Activated naive CD4-positive, alpha-beta T cell treated with anti-CD3 and anti-CD28 coated beads, Interleukin-2, amount 50 U/mL, for 72 hours (primary cell): ENCODE data around the gene DNAH10. TPM values are rescaled to one million over a fixed set of nuclear protein-coding genes. Genes with fewer than 3 reads are reported as not detected.
"Not testable (repeated sequence)": the region's sequence is repeated elsewhere in the genome, so short reads cannot be mapped to it uniquely, and the experiment has no call there.

Source experiments
- ATAC-seq, 2 donors: fragments of 150-1000 bp; cut with Tn5 transposase; 2 replicates each; pipeline ENCODE4 v1.10.0; 2021; ENCODE audit warnings: mild to moderate bottlenecking in 2 of 2, moderate library complexity in 2 of 2
- DNase-seq, 2 donors: peaks; one replicate each; pipeline ENCODE4 v3.0.0; 2021 to 2022; ENCODE audit warnings: low spot score in 2 of 2
- H3K27ac Mint-ChIP-seq, 2 donors: one replicate each; pipeline ENCODE4 v1.8.0; 2022; ENCODE audit warnings: mild to moderate bottlenecking in 2 of 2, mixed read lengths in 2 of 2
- H3K36me3 Mint-ChIP-seq, 2 donors: one replicate each; pipeline ENCODE4 v1.8.0; 2022; ENCODE audit warnings: mixed read lengths in 2 of 2
- H3K9me3 Mint-ChIP-seq, 2 donors: one replicate each; pipeline ENCODE4 v1.8.0; 2022; ENCODE audit warnings: mixed read lengths in 2 of 2
- total RNA-seq, 2 donors: library from RNA; stranded (reverse); gene quantifications; one replicate each; pipeline ENCODE4 v1.2.3, GENCODE V29; 2022

The DNAH10 gene
- total RNA-seq, 2 donors from 2014 or later, result 0.27 to 1.0 TPM

DNA sequence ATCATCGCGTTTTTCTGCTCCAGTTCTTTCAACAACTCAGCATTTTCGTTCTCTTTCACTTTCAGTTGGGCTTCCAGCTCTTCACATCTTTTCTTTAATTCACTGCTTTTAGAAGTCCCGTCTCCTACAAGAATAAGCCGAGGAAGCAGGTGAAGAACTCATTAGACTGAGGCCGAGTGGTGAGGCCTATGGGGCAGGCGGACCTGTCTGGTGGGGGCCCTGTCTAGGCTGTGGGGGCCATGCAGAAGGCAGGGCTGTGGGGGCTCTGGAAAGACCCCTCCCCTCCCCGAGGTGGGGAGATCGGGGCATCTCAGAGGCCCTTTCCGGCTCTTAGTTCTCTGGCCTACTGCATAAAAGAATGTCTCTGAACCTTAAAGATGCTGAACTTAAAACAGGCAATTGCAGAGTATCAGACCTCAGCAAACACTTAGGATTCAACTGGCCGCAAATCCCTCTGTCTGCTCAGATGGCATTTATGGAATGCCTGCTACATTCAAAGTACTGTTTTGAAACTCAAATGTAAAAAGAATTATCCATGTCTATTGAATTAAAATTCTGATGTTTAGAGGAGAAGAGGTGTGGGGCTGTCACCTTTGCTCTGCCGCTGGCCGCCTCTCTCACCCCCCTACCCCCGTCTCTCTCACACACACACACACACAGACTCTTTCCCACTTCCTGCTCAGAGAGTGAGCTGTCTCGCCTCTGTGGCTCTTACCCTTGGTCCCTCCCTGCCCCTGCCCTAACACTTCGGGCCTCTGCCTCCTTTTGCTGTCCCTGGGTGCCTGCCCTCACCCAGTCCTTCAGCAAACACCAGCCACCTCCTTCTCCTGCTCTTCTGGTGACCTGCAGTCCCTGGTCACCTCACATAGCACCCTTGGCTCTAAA lies 175.8 kb downstream of the DNAH10 start:
- Mint-ChIP-seq H3K9me3 (no peaks in the 10 kb centered on the region), H3K27ac (peak overlapping the region; percentile 85 to 92), H3K36me3 (peaks cover 8 to 16% of the 10 kb centered on the region in 2 donors)
- ATAC-seq, result peak; percentile 93 to 99
- peak; percentile 38 to 63 for DNase-seq

DNA sequence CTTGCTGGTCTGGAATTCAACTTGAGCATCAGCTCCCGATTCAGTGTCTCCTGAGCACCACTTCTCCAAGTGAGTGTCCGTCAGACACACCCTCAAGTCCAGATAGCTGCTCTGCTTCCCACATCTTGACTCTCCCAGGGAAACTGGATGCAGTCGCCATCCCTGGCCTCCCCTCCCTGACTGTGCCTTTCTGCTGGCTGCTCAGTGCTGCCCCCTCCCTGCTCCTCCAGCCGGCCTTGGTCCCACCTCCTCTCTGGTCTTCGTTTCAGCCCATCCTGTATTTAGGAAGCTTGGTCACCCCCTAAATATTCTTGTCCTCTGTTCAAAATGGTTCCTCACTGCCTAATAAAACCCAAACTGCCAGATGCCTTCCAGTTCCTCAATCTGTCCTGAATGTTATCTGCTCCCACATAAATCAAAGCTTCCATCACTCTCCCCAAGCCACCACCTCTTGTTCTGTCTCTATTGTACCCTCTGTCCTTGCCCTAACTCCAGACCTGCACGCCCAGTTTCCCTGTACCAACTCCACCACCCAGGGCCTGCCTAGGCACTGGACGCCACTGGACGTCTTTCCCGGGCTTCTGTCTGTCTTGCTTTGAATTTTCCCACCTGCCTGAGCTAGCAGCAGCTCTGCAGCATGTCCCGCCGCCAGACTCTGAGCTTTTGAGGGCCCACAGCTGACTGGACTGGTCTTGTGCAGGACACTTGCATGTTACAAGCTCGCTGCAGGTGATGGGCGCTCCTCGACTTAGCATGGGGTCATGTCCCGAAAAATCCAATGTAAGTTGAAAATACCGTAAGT lies 176.8 kb downstream of the DNAH10 start:
- Mint-ChIP-seq H3K36me3 (peaks cover 8 to 16% of the 10 kb centered on the region in 2 donors), H3K9me3 (no peaks in the 10 kb centered on the region), H3K27ac (peak overlapping the region; percentile 85 to 92)
- peak in 1 of 2 donors; percentile 26 for ATAC-seq
- peak in 1 of 2 donors; percentile 37 for DNase-seq

DNA sequence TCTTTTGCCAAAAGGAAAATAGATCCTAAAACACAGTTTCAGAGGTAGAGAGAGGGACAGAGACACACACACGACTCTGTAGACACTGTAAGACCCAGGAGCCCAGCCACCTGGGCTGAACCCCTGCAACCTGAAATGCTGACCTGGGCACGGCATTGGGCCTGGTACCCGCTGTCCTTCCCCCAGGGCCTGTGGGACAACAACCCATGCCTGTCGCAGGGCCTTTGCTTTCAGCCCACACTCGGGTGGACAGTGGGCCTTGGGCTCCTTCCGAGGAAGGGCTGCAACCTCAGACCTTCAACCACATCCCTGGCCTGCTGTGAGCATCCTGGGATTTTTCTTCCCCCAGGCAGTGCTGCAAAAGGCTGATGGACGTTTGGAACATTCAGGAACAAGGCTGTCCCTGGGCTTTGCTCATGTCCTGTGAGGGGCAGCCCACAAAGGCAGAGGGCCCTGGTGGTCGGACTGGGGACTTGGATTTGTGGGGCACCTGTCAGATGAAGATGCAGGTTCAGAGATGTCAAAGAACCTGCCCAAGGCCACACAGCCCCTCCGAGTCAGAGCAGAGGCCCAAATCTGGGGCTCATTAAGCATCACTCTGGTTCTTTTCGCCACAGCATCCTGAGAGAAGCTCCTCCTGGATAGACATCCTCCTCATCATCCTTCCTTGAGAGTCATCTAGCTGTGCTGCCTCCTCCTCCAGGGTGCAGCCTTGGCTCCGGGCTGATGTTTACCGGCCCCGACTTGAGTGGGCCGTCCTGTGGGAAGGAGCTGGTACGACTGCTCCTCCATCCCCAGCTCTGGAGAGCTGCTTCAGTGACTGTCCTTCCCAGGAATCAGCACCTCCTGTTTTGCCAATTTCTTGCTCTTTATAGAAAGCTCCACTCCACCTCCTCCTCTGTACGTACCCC lies 177.9 kb downstream of the DNAH10 start:
- DNase-seq, result peak in 1 of 2 donors; percentile 53
- peaks cover 8 to 16% of the 10 kb centered on the region in 2 donors for H3K36me3 Mint-ChIP-seq
- no peak overlapping the region for H3K27ac Mint-ChIP-seq
- no peak for ATAC-seq
- no peaks in the 10 kb centered on the region for H3K9me3 Mint-ChIP-seq

DNA sequence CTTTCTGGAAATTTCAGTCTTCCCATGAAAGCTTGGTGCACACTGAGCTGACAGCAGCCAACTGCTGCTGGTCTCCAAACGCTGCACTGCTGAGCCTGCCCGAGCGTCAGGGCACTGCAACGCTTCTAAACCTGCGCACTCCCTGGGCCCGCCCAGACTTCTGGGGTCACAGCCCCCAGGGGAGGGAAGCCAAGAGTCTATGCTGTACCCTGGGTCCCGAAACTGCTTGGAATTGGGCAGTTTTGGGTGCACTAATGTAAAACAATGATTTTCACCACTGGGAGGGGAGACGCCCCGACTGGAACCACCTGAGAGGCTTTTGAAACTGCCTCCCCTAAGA lies 178.5 kb downstream of the DNAH10 start:
- H3K36me3 Mint-ChIP-seq, result peaks cover 8 to 16% of the 10 kb centered on the region in 2 donors
- peak in 1 of 2 donors; percentile 38 for DNase-seq
- H3K9me3 Mint-ChIP-seq, result no peaks in the 10 kb centered on the region
- H3K27ac Mint-ChIP-seq, result no peak overlapping the region
- no peak for ATAC-seq

DNA sequence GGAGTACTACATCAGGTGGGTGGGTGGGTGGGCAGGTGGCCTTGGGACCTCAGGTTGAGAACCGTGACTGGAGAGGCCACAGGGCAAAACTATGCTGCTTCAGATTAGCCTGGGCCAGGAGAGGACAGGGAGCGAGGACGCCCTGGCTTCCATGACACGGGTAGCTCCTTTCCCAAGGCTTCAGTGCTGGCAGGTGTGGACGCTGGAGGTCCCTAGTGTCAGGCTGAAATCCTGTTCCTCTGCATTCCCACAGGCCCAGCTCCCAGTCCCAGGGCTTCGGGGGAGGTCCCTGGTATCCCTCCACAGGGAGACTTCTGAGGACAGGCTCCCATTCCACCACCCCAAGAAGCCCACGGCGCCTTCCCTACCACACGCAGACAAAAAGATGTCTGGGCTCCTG lies 178.9 kb downstream of the DNAH10 start:
- H3K36me3 Mint-ChIP-seq, result peaks cover 8 to 16% of the 10 kb centered on the region in 2 donors
- no peak for ATAC-seq

DNA sequence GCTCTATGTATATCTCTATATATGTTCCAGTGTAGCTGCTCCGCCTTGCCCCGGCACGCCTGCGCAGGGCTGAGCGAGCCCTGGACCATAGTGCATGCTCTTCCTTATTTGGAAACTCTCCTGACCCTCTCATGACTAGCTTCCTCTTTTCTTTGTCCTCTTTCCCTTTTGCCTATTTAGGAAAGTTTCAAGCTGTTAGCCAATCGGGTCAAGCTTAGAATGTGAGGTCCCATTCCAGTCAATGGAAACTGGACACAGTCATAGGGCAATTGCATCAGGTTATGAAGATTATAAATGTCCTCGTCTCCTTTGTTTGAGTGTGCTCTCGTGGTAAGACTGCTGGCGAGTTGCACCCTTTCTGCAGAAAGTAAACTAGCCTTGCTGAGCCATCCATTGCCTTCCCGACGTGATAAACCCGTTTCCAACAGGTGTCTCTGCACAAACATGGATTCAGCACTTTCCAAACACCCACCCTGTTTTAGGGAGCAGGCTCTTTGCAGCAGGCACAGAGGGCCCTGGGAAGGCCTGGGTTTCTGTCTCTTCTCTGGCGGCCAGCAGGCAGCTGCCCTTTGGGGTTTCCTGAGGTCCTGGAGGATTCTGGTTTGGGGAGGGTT lies 179.6 kb downstream of the DNAH10 start:
- H3K36me3 Mint-ChIP-seq, result peaks cover 8 to 16% of the 10 kb centered on the region in 2 donors
- peak in 1 of 2 donors; percentile 31 for DNase-seq
- no peak for ATAC-seq
- H3K27ac Mint-ChIP-seq, result no peak overlapping the region
- H3K9me3 Mint-ChIP-seq, result no peaks in the 10 kb centered on the region

More for the DNA sequence above, 178.9 kb downstream of the DNAH10 start:
- DNase-seq, result peak in 1 of 2 donors; percentile 26
- H3K27ac Mint-ChIP-seq, result no peak overlapping the region
- no peaks in the 10 kb centered on the region for H3K9me3 Mint-ChIP-seq

DNA sequence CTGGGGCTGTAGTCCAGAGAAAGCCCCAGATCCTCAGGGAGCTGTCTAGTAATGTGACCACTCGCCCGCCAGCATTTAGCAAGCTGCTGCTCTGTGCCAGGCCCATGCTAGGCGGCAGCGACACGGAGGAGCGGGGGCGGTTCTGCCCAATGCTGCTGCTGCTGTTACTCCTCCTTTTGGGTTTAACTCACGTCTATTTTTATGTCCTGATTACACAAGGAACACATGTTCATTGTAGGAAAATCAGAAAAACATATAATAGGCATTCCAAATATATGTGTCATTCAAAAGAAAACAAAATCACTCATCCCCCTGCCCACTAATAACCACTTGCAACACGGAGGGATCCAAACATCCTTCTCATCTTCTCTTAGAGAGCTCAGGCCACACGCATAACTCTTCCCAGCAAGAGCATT lies 180.1 kb downstream of the DNAH10 start:
- Mint-ChIP-seq H3K36me3 (peaks cover 8 to 16% of the 10 kb centered on the region in 2 donors), H3K27ac (no peak overlapping the region), H3K9me3 (no peaks in the 10 kb centered on the region)
- ATAC-seq (no peak), DNase-seq (no peak)

DNA sequence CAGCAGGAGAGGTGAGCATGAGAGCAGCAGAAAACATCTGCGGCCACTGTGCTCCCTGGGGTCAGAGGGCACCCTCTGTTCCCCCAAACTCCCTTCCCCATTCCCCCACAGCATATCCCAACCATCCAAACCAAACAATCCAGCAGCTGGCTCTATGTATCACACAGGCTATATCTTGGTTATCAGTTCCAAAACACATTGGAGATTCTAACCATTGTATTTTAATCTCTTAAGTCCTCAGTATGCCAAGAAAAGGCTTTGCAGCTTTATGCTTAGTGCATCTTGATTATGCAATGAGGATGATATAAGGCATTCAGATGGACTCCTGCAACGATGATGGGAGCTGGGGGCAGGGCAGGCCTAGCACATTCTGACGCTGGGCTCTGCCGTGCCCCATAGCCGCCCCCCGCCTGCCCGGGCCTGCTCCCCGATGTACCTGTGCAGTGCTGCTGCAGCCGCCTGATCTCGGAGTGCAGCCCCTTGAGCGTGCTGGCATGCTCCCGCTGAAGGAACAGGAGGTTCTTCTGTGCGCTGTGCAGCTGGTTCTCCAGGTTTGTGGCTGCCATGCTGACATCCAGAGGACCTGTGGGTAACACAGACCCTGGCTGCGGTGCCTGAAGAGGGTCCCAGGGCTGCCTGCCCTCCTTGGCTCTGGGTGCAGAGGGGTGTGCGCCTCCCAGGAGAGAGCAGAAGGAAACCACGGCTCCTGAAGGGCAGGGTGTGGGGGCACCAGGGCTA lies 181.0 kb downstream of the DNAH10 start:
- H3K9me3 Mint-ChIP-seq, result no peaks in the 10 kb centered on the region
- peaks cover 8 to 16% of the 10 kb centered on the region in 2 donors for H3K36me3 Mint-ChIP-seq
- ATAC-seq (no peak), DNase-seq (peak in 1 of 2 donors; percentile 26)
- no peak overlapping the region for H3K27ac Mint-ChIP-seq

DNA sequence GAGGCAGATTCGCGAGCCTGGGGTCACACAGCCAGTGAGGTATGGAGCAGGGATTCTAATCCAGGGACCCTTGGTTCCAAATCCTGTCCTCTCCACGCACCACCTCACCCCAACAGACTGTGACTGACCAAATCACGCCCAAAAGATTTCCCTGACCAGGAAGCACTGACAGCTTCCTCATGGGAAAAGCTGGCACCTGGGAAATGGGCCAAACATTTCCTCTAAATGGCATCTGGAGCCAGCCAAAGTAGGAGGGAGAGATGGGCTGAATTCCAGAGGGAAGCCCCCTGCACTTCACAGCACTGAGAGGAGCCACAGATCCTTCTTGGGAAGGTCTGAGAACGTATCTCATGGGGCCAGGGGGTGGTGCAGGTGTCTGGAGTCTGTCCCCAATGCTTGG lies 181.7 kb downstream of the DNAH10 start:
- H3K27ac Mint-ChIP-seq, result no peak overlapping the region
- DNase-seq, result peak in 1 of 2 donors; percentile 46
- no peak for ATAC-seq
- no peaks in the 10 kb centered on the region for H3K9me3 Mint-ChIP-seq
- H3K36me3 Mint-ChIP-seq, result peaks cover 8 to 16% of the 10 kb centered on the region in 2 donors

DNA sequence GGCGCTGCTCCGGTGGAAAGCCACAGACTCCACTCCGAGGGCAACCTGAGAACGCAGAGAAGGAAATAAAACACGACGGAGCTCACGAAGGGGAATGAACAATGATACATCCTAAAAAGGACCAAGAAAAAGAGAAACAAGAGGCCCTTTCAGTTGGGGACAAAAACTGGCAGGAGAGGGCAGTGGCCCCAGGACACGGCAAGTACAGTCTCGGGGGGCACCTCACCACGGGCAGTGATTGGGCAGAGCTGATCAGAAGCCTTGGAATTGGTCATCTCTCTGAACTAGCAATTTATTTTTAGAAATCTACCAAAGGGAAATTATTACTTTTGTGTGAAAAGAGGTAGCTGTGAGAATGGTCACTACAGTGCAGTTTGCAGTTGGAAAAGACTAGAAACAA lies 182.6 kb downstream of the DNAH10 start:
- DNase-seq (no peak), ATAC-seq (no peak)
- no peaks in the 10 kb centered on the region for H3K9me3 Mint-ChIP-seq
- peaks cover 8 to 16% of the 10 kb centered on the region in 2 donors for H3K36me3 Mint-ChIP-seq
- H3K27ac Mint-ChIP-seq, result no peak overlapping the region

DNA sequence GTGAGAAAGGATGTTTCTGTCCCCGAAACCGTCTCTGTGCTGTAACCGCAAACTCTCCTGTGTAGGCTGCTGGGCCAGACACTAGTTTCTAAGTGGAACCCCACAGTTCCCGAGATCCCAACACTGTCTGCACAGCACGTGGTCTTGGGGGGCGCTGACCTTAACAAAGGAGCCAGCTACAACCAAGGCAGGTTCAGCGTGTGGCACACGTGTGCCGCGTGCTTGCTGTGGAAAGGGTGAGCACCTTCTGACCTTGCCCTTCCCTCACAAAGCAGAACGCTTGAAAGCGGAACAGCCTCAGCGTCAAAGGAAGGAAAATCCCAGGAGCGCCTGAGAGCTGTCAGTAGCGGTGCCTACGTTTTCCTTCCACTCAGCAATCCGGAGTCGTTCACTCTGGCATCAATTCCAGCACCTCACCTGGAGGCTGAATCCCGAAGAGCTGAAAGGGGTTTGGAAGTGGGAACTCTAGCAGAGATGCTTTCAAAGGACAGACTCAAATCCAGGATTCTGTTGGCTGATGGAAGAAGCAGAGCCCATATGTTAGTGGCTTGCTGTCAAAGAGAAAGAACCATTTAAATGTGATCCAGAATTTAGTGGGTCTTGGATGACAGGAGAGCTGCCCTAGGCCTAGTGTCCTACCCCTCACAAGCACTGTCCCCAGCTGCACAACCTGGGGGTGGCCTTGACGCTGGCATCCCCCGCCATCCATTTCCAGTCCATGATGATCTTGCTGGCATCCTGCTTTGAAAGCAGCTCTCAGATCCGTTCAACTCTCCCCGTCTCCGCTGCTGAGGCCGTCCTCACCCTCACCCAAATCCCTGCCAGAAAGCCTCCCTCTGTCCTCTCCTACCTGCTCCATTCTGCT lies 183.4 kb downstream of the DNAH10 start:
- Mint-ChIP-seq H3K27ac (peak overlapping the region; percentile 3 to 10), H3K36me3 (peaks cover 8 to 16% of the 10 kb centered on the region in 2 donors), H3K9me3 (no peaks in the 10 kb centered on the region)
- peak in 1 of 2 donors; percentile 33 for DNase-seq
- ATAC-seq, result no peak

DNA sequence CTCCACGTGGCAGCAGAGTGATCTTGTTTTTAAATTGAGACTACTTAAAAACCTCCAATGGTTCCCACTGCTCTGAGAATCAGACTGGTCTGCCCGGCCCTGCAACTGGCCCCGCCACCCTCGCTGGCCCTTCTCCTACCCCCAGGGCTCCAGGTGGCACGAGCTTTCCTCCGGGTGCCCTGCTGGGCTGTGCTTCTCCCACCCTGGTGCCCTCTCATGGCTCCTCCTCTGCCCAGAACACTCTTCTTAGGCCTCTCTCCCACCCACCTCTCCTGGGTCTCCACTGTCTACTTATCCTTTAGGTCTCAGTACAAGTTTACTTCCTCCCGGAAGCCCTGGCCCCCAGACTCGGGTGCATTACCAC lies 184.0 kb downstream of the DNAH10 start:
- ATAC-seq, result no peak
- Mint-ChIP-seq H3K36me3 (peaks cover 8 to 16% of the 10 kb centered on the region in 2 donors), H3K27ac (peak overlapping the region; percentile 3 to 10), H3K9me3 (no peaks in the 10 kb centered on the region)
- peak in 1 of 2 donors; percentile 31 for DNase-seq

DNA sequence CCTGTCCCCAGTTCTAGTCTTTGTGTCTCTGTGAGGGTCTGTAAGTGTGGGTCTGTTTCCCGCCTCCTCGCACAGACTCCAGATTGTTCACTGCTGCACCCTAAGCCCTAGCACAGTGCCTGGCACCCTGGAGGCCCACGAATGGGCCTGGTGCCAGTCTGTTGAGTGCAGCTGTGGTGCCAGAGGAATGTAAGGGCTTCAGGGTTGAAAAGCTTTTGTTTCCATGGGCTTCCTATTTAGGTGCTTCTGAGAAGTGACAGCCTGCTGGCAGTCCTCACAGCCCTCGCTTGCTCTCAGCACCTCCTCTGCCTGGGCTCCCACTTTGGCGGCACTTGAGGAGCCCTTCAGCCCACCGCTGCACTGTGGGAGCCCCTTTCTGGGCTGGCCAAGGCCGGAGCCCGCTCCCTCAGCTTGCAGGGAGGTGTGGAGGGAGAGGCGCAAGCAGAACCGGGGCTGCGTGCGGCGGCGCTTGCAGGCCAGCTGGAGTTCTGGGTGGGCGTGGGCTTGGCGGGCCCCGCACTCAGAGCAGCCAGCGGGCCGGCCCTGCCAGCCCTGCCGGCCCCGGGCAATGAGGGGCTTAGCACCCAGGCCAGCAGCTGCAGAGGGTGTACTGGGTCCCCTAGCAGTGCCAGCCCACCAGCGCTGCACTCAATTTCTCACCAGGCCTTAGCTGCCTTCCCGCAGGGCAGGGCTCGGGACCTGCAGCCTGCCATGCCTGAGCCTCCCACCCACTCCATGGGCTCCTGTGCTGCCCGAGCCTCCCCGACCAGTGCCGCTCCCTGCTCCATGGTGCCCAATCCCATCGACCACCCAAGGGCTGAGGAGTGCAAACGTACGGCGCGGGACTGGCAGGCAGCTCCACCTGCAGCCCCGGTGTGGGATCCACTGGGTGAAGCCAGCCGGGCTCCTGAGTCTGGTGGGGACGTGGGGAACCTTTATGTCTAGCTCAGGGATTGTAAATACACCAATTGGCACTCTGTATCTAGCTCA lies 184.7 kb downstream of the DNAH10 start:
- H3K27ac Mint-ChIP-seq, result peak overlapping the region in 1 of 2 donors; percentile 10
- ATAC-seq, H3K36me3 Mint-ChIP-seq, H3K9me3 Mint-ChIP-seq: not testable (repeated sequence)
- peak in 1 of 2 donors; percentile 46 for DNase-seq

DNA sequence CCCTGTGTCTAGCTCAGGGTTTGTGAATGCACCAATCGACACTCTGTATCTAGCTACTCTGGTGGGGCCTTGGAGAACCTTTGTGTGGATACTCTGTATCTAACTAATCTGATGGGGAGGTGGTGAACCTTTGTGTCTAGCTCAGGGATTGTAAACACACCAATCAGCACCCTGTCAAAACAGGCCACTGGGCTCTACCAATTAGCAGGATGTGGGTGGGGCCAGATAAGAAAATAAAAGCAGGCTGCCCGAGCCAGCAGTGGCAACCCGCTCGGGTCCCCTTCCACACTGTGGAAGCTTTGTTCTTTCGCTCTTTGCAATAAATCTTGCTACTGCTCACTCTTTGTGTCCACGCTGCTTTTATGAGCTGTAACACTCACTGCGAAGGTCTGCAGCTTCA lies 185.4 kb downstream of the DNAH10 start:
- not testable (repeated sequence) for DNase-seq, H3K36me3 Mint-ChIP-seq, H3K27ac Mint-ChIP-seq, H3K9me3 Mint-ChIP-seq, ATAC-seq
